K562 (cell line): Measurements from ENCODE around the gene MADCAM1. TPM values are rescaled to one million over a fixed set of nuclear protein-coding genes. Genes with fewer than 3 reads are reported as not detected.

Experiments used
- ATAC-seq: fragments of 200-7000 bp; cut with Tn5 transposase; 3 replicates; pipeline ENCODE4 v1.9.1; 2020; ENCODE audit warnings: moderate library complexity
- BruUV-seq: library from RNA; stranded (reverse); fragments of 400-500 nt; replicated peaks from 2 replicates; lab custom pipeline; 2021; lab: Mats Ljungman, UMichigan
- CTCF ChIA-PET: fragments of 300-600 bp; formaldehyde crosslinking; extraction: SDS; loops from one replicate; lab custom pipeline; 2021; ENCODE audit warnings: low intra/inter-chr PET ratio; lab: Yijun Ruan, JAX
- POLR2A ChIA-PET: fragments of 300-600, 350-650 bp; sonication (Branson Sonifier 250); formaldehyde crosslinking; extraction: SDS; loops from one replicate; lab custom pipeline; 2021; ENCODE audit warnings: antibody characterized with exemption, inconsistent platforms; lab: Yijun Ruan, JAX
- DNase-seq, 4 experiments: peaks; one replicate each; pipeline versions ENCODE4 v3.0.0 to v3.0.0-alpha.2; 2011 to 2018; ENCODE audit warnings: low spot score in 3 of 4, mixed read lengths in 3 of 4; ENCODE audit errors: extremely low read depth in 1 of 4
- FAIRE-seq: peaks from 2 replicates; lab custom pipeline; 2011; peaks lifted over from hg19 to GRCh38; lab: Jason Lieb, UNC
- H2AFZ ChIP-seq: 2 replicates; pipeline ENCODE4 v1.6.0; 2011; ENCODE audit warnings: low read depth, low read length, control low read depth, inconsistent platforms
- H3K27ac ChIP-seq: fragments of 200-600 bp; 3 replicates; pipeline ENCODE4 v1.8.0; 2011; ENCODE audit warnings: low read depth, mild to moderate bottlenecking, control low read depth, inconsistent platforms, low read length, moderate library complexity, mixed read lengths; ENCODE audit errors: extremely low read depth
- H3K27me3 ChIP-seq, 2 experiments: fragments of 300-600 bp in 1 of 2; 2 replicates in 1 of 2; 3 replicates in 1 of 2; pipeline versions ENCODE4 v1.6.0 to v1.8.0; 2011; ENCODE audit warnings: inconsistent platforms in 2 of 2, low read length in 2 of 2, mild to moderate bottlenecking in 1 of 2, mixed read lengths in 1 of 2, moderate library complexity in 1 of 2; ENCODE audit not compliant: control insufficient read depth in 2 of 2, insufficient read depth in 2 of 2
- H3K36me3 ChIP-seq: fragments of 300-600 bp; 3 replicates; pipeline ENCODE4 v1.8.0; 2011; ENCODE audit warnings: mild to moderate bottlenecking, low read length, inconsistent platforms; ENCODE audit not compliant: control insufficient read depth, insufficient read depth
- H3K4me1 ChIP-seq, 2 experiments: fragments of 200-600 bp in 1 of 2; replicated peaks in 1 of 2; 2 replicates in 1 of 2; 3 replicates in 1 of 2; pipeline versions ENCODE4 v1.5.1 to v1.8.0; 2011; ENCODE audit warnings: inconsistent platforms in 2 of 2, low read length in 2 of 2, mild to moderate bottlenecking in 1 of 2, mixed read lengths in 1 of 2, moderate library complexity in 1 of 2; ENCODE audit not compliant: control insufficient read depth in 2 of 2, insufficient read depth in 2 of 2
- H3K4me2 ChIP-seq: 2 replicates; pipeline ENCODE4 v1.6.1; 2011; ENCODE audit warnings: low read length, control low read depth, inconsistent platforms, mixed read lengths; ENCODE audit not compliant: insufficient read depth
- H3K4me3 ChIP-seq: fragments of 200-600 bp; sonication (generic), shearing (Covaris generic); 2 replicates; pipeline ENCODE4 v1.5.1; 2016; ENCODE audit warnings: control low read depth, inconsistent platforms
- H3K79me2 ChIP-seq: fragments of 200-600 bp; 3 replicates; pipeline ENCODE4 v1.8.0; 2011; ENCODE audit warnings: low read length, inconsistent platforms; ENCODE audit not compliant: control insufficient read depth, insufficient read depth
- H3K9ac ChIP-seq, 2 experiments: 2 replicates each; pipeline versions ENCODE4 v1.6.0 to v1.6.1; 2011; ENCODE audit warnings: low read depth in 2 of 2, low read length in 2 of 2, control low read depth in 1 of 2, inconsistent platforms in 1 of 2, mild to moderate bottlenecking in 1 of 2, mixed read lengths in 1 of 2; ENCODE audit not compliant: insufficient read depth in 1 of 2
- H3K9me1 ChIP-seq: one replicate; pipeline ENCODE4 v1.6.0; 2011; ENCODE audit warnings: inconsistent platforms, mild to moderate bottlenecking, low read length, moderate library complexity; ENCODE audit not compliant: control insufficient read depth, insufficient read depth
- H3K9me3 ChIP-seq: replicated peaks from 2 replicates; pipeline ENCODE4 v1.5.1; 2011; ENCODE audit warnings: low read depth, low read length, inconsistent platforms; ENCODE audit not compliant: control insufficient read depth, insufficient read depth
- H4K20me1 ChIP-seq: replicated peaks from 2 replicates; pipeline ENCODE4 v1.6.1; 2011; ENCODE audit warnings: low read length, inconsistent platforms, mixed read lengths; ENCODE audit not compliant: control insufficient read depth, insufficient read depth
- CBFA2T3 ChIP-seq: fragments of 450-650 bp; IDR thresholded peaks from 2 replicates; pipeline ENCODE4 v1.6.1; 2017
- CBX8 ChIP-seq: fragments of 200-600 bp; sonication (generic); IDR thresholded peaks from 2 replicates; pipeline ENCODE4 v1.6.1; 2012; ENCODE audit warnings: borderline replicate concordance, mixed run types, low read depth, mild to moderate bottlenecking, moderate library complexity, mixed read lengths, low read length, control low read depth, inconsistent platforms; ENCODE audit not compliant: poor library complexity, severe bottlenecking; ENCODE audit errors: extremely low read depth
- CHAMP1 ChIP-seq: fragments of 450-650 bp; IDR thresholded peaks from 2 replicates; pipeline ENCODE4 v1.6.1; 2016; ENCODE audit warnings: mild to moderate bottlenecking
- COPS2 ChIP-seq: fragments of 450-650 bp; conservative IDR thresholded peaks from 2 replicates; pipeline ENCODE4 v1.6.1; 2016; ENCODE audit warnings: mild to moderate bottlenecking, moderate library complexity
- HDGF ChIP-seq: fragments of 450-650 bp; IDR thresholded peaks from 2 replicates; pipeline ENCODE4 v1.6.1; 2016
- KAT2B ChIP-seq: IDR thresholded peaks from one replicate; pipeline ENCODE4 v1.6.1; 2012; ENCODE audit warnings: low read depth, mild to moderate bottlenecking, control low read depth, inconsistent platforms, low read length, moderate library complexity
- NCOA1 ChIP-seq: fragments of 450-650 bp; IDR thresholded peaks from 2 replicates; pipeline ENCODE4 v1.6.1; 2016; ENCODE audit warnings: low read depth
- NCOR1 ChIP-seq: fragments of 450-650 bp; IDR thresholded peaks from 2 replicates; pipeline ENCODE4 v1.6.1; 2016; ENCODE audit warnings: mild to moderate bottlenecking, moderate library complexity
- USF2 ChIP-seq: sonication (generic); formaldehyde crosslinking; IDR thresholded peaks from 2 replicates; pipeline ENCODE4 v1.5.0; 2020; ENCODE audit warnings: missing genetic modification reagents
- XRCC4 ChIP-seq: IDR thresholded peaks from one replicate; pipeline ENCODE4 v1.6.1; 2011; ENCODE audit not compliant: insufficient read depth, insufficient read length; ENCODE audit errors: extremely low read depth
- ZNF12 ChIP-seq: sonication (generic); formaldehyde crosslinking; IDR thresholded peaks from 2 replicates; pipeline ENCODE4 v1.4.0; 2020; ENCODE audit warnings: mild to moderate bottlenecking, missing genetic modification reagents
- ZNF282 ChIP-seq: sonication (generic); formaldehyde crosslinking; IDR thresholded peaks from 2 replicates; pipeline ENCODE4 v1.8.1; 2023; ENCODE audit warnings: missing genetic modification reagents
- ZNF436 ChIP-seq: fragments of 250-450, 450-650 bp; sonication (Bioruptor Pico); formaldehyde crosslinking; IDR thresholded peaks from 2 replicates; pipeline ENCODE4 v1.7.0; 2020; ENCODE audit warnings: mild to moderate bottlenecking
- WGBS: fragments of 100-300 bp; shearing (Covaris generic); methylation state at CpG from one replicate; pipeline ENCODE4 v1.1.6; 2016; ENCODE audit warnings: low coverage, mixed read lengths; ENCODE audit not compliant: insufficient coverage; ENCODE audit errors: missing lambda C conversion rate; 5-methylcytosine and 5-hydroxymethylcytosine counted together
- in situ Hi-C: fragments of 300-500 bp; cut with MboI; formaldehyde crosslinking; loops from 4 replicates; pipeline ENCODE4 v1.15.0; 2018; ENCODE audit warnings: inconsistent platforms, mixed read lengths
- intact Hi-C: fragments of 100-400 bp; cut with micrococcal nuclease; formaldehyde crosslinking; loops from 2 replicates; pipeline ENCODE4 v1.14.2; 2022
- polyA plus RNA-seq, 8 experiments: library from polyadenylated mRNA; depleted of rRNA in 4 of 8; stranded (reverse) in 5 of 8; unstranded in 3 of 8; fragments of >200 nt; fragmentation: Nextera tagmentation in 2 of 8; fragmentation: Illumina TruSeq in 1 of 8; extraction: Ambion mirVana in 2 of 8; extraction: Trizol in 1 of 8; gene quantifications; 2 replicates each; pipeline versions ENCODE4 v1.2.1 to v1.2.3, GENCODE V29; 2011 to 2014; ENCODE audit warnings: inconsistent platforms in 1 of 8, missing spikeins in 1 of 8
- total RNA-seq, 7 experiments: library from RNA; depleted of rRNA in 6 of 7; stranded (reverse); fragments of >200 nt in 6 of 7; fragmentation: Illumina TruSeq in 2 of 7; extraction: Trizol in 2 of 7; gene quantifications; 2 replicates each; pipeline versions ENCODE4 v1.2.1 to v1.2.3, GENCODE V29; 2011 to 2021; ENCODE audit warnings: low replicate concordance in 1 of 7
- TF ChIP-seq, protein P1 (sequence below): conservative IDR thresholded peaks from 2 replicates; pipeline ENCODE4 v1.6.1; 2011; ENCODE audit warnings: low read depth, mild to moderate bottlenecking, low read length; ENCODE audit not compliant: control insufficient read depth
- TF ChIP-seq, protein P2 (sequence below): fragments of 450-650 bp; IDR thresholded peaks from 2 replicates; pipeline ENCODE4 v1.6.1; 2016; ENCODE audit warnings: low read depth, mild to moderate bottlenecking, moderate library complexity
- TF ChIP-seq, protein P3 (sequence below): fragments of 450-650 bp; formaldehyde crosslinking; IDR thresholded peaks from 2 replicates; pipeline ENCODE4 v1.4.0; 2020; ENCODE audit warnings: mild to moderate bottlenecking, mixed read lengths

MADCAM1 gene
- total and polyA plus RNA-seq, 9 of the 15 experiments (the other 6 are each of a cell fraction or from before 2014, with no cell fraction given), result 0.09 to 0.36 (median 0.09) TPM; not detected in 6

DNA sequence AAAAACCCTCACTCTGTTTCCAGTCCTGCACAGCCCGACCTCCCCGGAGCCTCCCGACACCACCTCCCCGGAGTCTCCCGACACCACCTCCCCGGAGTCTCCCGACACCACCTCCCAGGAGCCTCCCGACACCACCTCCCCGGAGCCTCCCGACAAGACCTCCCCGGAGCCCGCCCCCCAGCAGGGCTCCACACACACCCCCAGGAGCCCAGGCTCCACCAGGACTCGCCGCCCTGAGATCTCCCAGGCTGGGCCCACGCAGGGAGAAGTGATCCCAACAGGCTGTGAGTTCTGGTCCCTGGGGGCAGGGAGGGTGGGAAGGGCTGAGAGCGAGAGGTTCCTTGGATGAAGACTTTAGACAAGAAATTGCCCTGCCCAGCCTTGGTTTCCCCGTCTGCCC lies 5.4 kb downstream of the MADCAM1 start (continued):
- TF ChIP-seq CBX8 (no peak), COPS2 (no peak), NCOA1 (no peak)

- intact Hi-C loops (no loop called here), in situ Hi-C loops (no loop called here)
- H3K4me1 ChIP-seq, result peaks cover 3 to 36% of the 10 kb centered on the region in 2 experiments; a peak in 4 of 5 replicates
- TF ChIP-seq USF2 (CRISPR knock-in tag) (no peak), NCOR1 (no peak), CHAMP1 (no peak), ZNF12 (CRISPR knock-in tag) (no peak), KAT2B (no peak), HDGF (no peak), ZNF282 (CRISPR knock-in tag) (no peak), ZNF436 (CRISPR knock-in tag) (no peak), CBFA2T3 (no peak), XRCC4 (no peak)
- TF ChIP-seq, protein P1, sequence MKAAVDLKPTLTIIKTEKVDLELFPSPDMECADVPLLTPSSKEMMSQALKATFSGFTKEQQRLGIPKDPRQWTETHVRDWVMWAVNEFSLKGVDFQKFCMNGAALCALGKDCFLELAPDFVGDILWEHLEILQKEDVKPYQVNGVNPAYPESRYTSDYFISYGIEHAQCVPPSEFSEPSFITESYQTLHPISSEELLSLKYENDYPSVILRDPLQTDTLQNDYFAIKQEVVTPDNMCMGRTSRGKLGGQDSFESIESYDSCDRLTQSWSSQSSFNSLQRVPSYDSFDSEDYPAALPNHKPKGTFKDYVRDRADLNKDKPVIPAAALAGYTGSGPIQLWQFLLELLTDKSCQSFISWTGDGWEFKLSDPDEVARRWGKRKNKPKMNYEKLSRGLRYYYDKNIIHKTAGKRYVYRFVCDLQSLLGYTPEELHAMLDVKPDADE, result no peak
- TF ChIP-seq, protein P2, sequence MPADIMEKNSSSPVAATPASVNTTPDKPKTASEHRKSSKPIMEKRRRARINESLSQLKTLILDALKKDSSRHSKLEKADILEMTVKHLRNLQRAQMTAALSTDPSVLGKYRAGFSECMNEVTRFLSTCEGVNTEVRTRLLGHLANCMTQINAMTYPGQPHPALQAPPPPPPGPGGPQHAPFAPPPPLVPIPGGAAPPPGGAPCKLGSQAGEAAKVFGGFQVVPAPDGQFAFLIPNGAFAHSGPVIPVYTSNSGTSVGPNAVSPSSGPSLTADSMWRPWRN, result no peak
- TF ChIP-seq, protein P3, sequence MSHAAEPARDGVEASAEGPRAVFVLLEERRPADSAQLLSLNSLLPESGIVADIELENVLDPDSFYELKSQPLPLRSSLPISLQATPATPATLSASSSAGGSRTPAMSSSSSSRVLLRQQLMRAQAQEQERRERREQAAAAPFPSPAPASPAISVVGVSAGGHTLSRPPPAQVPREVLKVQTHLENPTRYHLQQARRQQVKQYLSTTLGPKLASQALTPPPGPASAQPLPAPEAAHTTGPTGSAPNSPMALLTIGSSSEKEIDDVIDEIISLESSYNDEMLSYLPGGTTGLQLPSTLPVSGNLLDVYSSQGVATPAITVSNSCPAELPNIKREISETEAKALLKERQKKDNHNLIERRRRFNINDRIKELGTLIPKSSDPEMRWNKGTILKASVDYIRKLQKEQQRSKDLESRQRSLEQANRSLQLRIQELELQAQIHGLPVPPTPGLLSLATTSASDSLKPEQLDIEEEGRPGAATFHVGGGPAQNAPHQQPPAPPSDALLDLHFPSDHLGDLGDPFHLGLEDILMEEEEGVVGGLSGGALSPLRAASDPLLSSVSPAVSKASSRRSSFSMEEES (CRISPR knock-in tag), result no peak
- no peaks in the 10 kb centered on the region for H3K27me3 ChIP-seq
- CTCF ChIA-PET, result no interaction called here
- POLR2A ChIA-PET, result no interaction called here
- peaks cover 7% of the 10 kb centered on the region; the same call in 2 of the 3 replicates for H3K36me3 ChIP-seq
- no peak overlapping the region for H3K9ac ChIP-seq
- H3K4me2 ChIP-seq, result no peak overlapping the region
- WGBS, result 54% methylated on average over 14 of the region's 14 CpGs
- ATAC-seq, result no peak
- peaks cover 13% of the 10 kb centered on the region; the same call in 2 of the 3 replicates for H3K79me2 ChIP-seq
- H3K9me1 ChIP-seq, result no peaks in the 10 kb centered on the region
- FAIRE-seq, result no peak
- no peak overlapping the region for H3K27ac ChIP-seq
- no peaks in the 10 kb centered on the region for H3K9me3 ChIP-seq
- no peak overlapping the region for H2AFZ ChIP-seq
- no peak for DNase-seq
- H4K20me1 ChIP-seq, result no peaks in the 10 kb centered on the region
- BruUV-seq, result no TSS peak
- no peak overlapping the region for H3K4me3 ChIP-seq
These were observed 8.3 kb downstream of the MADCAM1 start for GRCh38 chr19:504616-505015.
